ENCODE measurements around the gene CACNG7. TPM values are rescaled to one million over a fixed set of nuclear protein-coding genes. Genes with fewer than 3 reads are reported as not detected.

Gene CACNG7, protein sequence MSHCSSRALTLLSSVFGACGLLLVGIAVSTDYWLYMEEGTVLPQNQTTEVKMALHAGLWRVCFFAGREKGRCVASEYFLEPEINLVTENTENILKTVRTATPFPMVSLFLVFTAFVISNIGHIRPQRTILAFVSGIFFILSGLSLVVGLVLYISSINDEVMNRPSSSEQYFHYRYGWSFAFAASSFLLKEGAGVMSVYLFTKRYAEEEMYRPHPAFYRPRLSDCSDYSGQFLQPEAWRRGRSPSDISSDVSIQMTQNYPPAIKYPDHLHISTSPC
- polyA plus RNA-seq (2011; rRNA removed) (8.6 and 9.3 TPM in 2 replicates), polyA minus RNA-seq (2011; rRNA and poly(A)+ RNA removed) (4.0 and 4.5 TPM in 2 replicates)

GRCh38 chr19:53908935-53909415 lies at the start of gene CACNG7:
TSS of gene CACNG7 (plus strand) at chr19:53909278. CDS start at chr19:53912832, 3,554 bp downstream.
- H3K4me3 ChIP-seq (ENCODE audit: low read depth, low read length), result peak within 1 kb of the TSS; percentile 71
- DNase-seq (ENCODE audit: low read depth, low spot score), result no peak
- no peak for TF ChIP-seq CTCF (IDR thresholded peaks at IDR 0.05; ENCODE audit: low read depth, low read length)
- peaks cover 10% of the 10 kb centered on the region for H3K27me3 ChIP-seq (ENCODE audit: control insufficient read depth, insufficient read depth, low read length)
- ChIA-PET POLR2A (no interaction called here), CTCF (interaction anchor here (0.6 to 3.2 kb wide), 3 partner anchors 51 to 115 kb away, joined by 5 to 33 read pairs (median 5); no protein-coding TSS in a partner anchor)
- H3K27ac ChIP-seq (ENCODE audit: low read depth, low read length), result no peak within 1 kb of the TSS
- no peaks in the 10 kb centered on the region; the same call in 1 of the 2 replicates for H3K9me3 ChIP-seq (ENCODE audit: control insufficient read depth, insufficient read depth, low read length)

GRCh38 chr19:53864308-53864836 lies 44.7 kb upstream of the CACNG7 start:
- ChIA-PET CTCF (interaction anchor here (1.0 kb wide), 1 partner anchor 71 kb away, joined by 3 read pairs; no protein-coding TSS in a partner anchor), POLR2A (no interaction called here)
- DNase-seq (ENCODE audit: low read depth, low spot score), result no peak
- H3K27ac ChIP-seq (ENCODE audit: low read depth, low read length), result no peak overlapping the region
- no peaks in the 10 kb centered on the region for H3K27me3 ChIP-seq (ENCODE audit: control insufficient read depth, insufficient read depth, low read length)
- H3K9me3 ChIP-seq (ENCODE audit: control insufficient read depth, insufficient read depth, low read length), result no peaks in the 10 kb centered on the region; the same call in 1 of the 2 replicates
- no peak for TF ChIP-seq CTCF (IDR thresholded peaks at IDR 0.05; ENCODE audit: low read depth, low read length)
- no peak overlapping the region for H3K4me3 ChIP-seq (ENCODE audit: low read depth, low read length)

- no peaks in the 10 kb centered on the region; the same call in 1 of the 2 replicates for H3K9me3 ChIP-seq (ENCODE audit: control insufficient read depth, insufficient read depth, low read length)
- POLR2A ChIA-PET, result no interaction called here
- no peaks in the 10 kb centered on the region for H3K27me3 ChIP-seq (ENCODE audit: control insufficient read depth, insufficient read depth, low read length)
- peak overlapping the region; percentile 39 for H3K27ac ChIP-seq (ENCODE audit: low read depth, low read length)
- DNase-seq (ENCODE audit: low read depth, low spot score), result no peak
- no peak for TF ChIP-seq CTCF (IDR thresholded peaks at IDR 0.05; ENCODE audit: low read depth, low read length)
- peak overlapping the region; percentile 63 for H3K4me3 ChIP-seq (ENCODE audit: low read depth, low read length)
- CTCF ChIA-PET, result interaction anchor here (0.8 to 1.4 kb wide), 3 partner anchors 73 to 166 kb away, joined by 3 to 5 read pairs (median 4); no protein-coding TSS in a partner anchor
Observed at GRCh38 chr19:53865523-53865917, 43.6 kb upstream of the CACNG7 start.

- DNase-seq (ENCODE audit: low read depth, low spot score), result no peak
- POLR2A ChIA-PET, result interaction anchor here (0.6 kb wide), 1 partner anchor 1221 kb away, joined by 3 read pairs; no protein-coding TSS in a partner anchor
Observed at GRCh38 chr19:53865918-53866864, 42.9 kb upstream of the CACNG7 start.

More at GRCh38 chr19:53865918-53866864, 42.9 kb upstream of the CACNG7 start:
- peak overlapping the region; percentile 95 for H3K27ac ChIP-seq (ENCODE audit: low read depth, low read length)
- no peaks in the 10 kb centered on the region; the same call in 1 of the 2 replicates for H3K9me3 ChIP-seq (ENCODE audit: control insufficient read depth, insufficient read depth, low read length)
- CTCF ChIA-PET, result interaction anchor here (0.5 to 1.4 kb wide), 6 partner anchors 13 to 165 kb away, joined by 3 to 5 read pairs (median 4); no protein-coding TSS in a partner anchor
- TF ChIP-seq CTCF (IDR thresholded peaks at IDR 0.05; ENCODE audit: low read depth, low read length), result no peak
- H3K4me3 ChIP-seq (ENCODE audit: low read depth, low read length), result peak overlapping the region; percentile 63
- no peaks in the 10 kb centered on the region for H3K27me3 ChIP-seq (ENCODE audit: control insufficient read depth, insufficient read depth, low read length)
